ENCODE data around the gene PRKCE. TPM values are rescaled to one million over a fixed set of nuclear protein-coding genes. Genes with fewer than 3 reads are reported as not detected.

The PRKCE gene
- total RNA-seq, 2 experiments from 2014 or later: 17.0 to 42.1 TPM

GRCh38 chr2:46067062-46067461 lies 415.6 kb downstream of the PRKCE start:
- POLR2A ChIA-PET: no interaction called here
- H3K4me1 ChIP-seq (ENCODE audit: insufficient read depth, low read length, poor library complexity, severe bottlenecking): no peaks in the 10 kb centered on the region
- no peak for TF ChIP-seq EZH2phosphoT487 (IDR thresholded peaks at IDR 0.05; ENCODE audit: borderline replicate concordance, low read depth, low read length)
- TF ChIP-seq CTCF (conservative IDR thresholded peaks at IDR 0.05; ENCODE audit: low read length): no peak
- no peaks in the 10 kb centered on the region for H3K9me3 ChIP-seq (ENCODE audit: low read length)
- DNase-seq (ENCODE audit: low spot score): no peak
- H3K36me3 ChIP-seq (ENCODE audit: insufficient read depth, low read length): no peaks in the 10 kb centered on the region
- intact Hi-C loops (cut with micrococcal nuclease; ENCODE audit: unreplicated experiment): loop anchor here (5.0 to 10.0 kb wide), 2 partner anchors 298 to 430 kb away; no protein-coding TSS in a partner anchor
- no peak overlapping the region for H3K4me3 ChIP-seq (ENCODE audit: low read depth, low read length, poor library complexity, severe bottlenecking)
- no peaks in the 10 kb centered on the region for H3K79me2 ChIP-seq (ENCODE audit: insufficient read depth, low read depth, low read length)
- CTCF ChIA-PET (ENCODE audit: unreplicated experiment): no interaction called here
- no peak overlapping the region for H2AFZ ChIP-seq (ENCODE audit: low read length)
- no peaks in the 10 kb centered on the region for H3K9me2 ChIP-seq (ENCODE audit: insufficient read depth, low read length)
- no peak overlapping the region for H3K4me2 ChIP-seq (ENCODE audit: low read length)
- H3K27ac ChIP-seq (ENCODE audit: low read depth, low read length, poor library complexity, severe bottlenecking): no peak overlapping the region
- no TSS peak for BruUV-seq (replicated peaks)
- no peaks in the 10 kb centered on the region for H4K20me1 ChIP-seq (ENCODE audit: insufficient read depth, low read length)

- Histone ChIP-seq H3K4me2 (ENCODE audit: low read length) (no peak overlapping the region), H3K36me3 (ENCODE audit: insufficient read depth, low read length) (no peaks in the 10 kb centered on the region), H3K79me2 (ENCODE audit: insufficient read depth, low read depth, low read length) (no peaks in the 10 kb centered on the region), H3K27ac (ENCODE audit: low read depth, low read length, poor library complexity, severe bottlenecking) (no peak overlapping the region), H3K4me1 (ENCODE audit: insufficient read depth, low read length, poor library complexity, severe bottlenecking) (no peaks in the 10 kb centered on the region), H3K9me3 (ENCODE audit: low read length) (no peaks in the 10 kb centered on the region), H3K4me3 (ENCODE audit: low read depth, low read length, poor library complexity, severe bottlenecking) (no peak overlapping the region), H3K9me2 (ENCODE audit: insufficient read depth, low read length) (no peaks in the 10 kb centered on the region), H4K20me1 (ENCODE audit: insufficient read depth, low read length) (no peaks in the 10 kb centered on the region), H2AFZ (ENCODE audit: low read length) (no peak overlapping the region)
- CTCF ChIA-PET (ENCODE audit: unreplicated experiment): no interaction called here
- POLR2A ChIA-PET: no interaction called here
- intact Hi-C loops (cut with micrococcal nuclease; ENCODE audit: unreplicated experiment): loop anchor here (5.0 to 10.0 kb wide), 2 partner anchors 297 to 430 kb away; no protein-coding TSS in a partner anchor
- BruUV-seq (replicated peaks): no TSS peak
- TF ChIP-seq EZH2phosphoT487 (IDR thresholded peaks at IDR 0.05; ENCODE audit: borderline replicate concordance, low read depth, low read length): no peak
- TF ChIP-seq CTCF (conservative IDR thresholded peaks at IDR 0.05; ENCODE audit: low read length): no peak
- no peak for DNase-seq (ENCODE audit: low spot score)
These were observed 416.2 kb downstream of the PRKCE start for GRCh38 chr2:46067501-46068305.

GRCh38 chr2:46068636-46069035 lies 417.2 kb downstream of the PRKCE start:
- BruUV-seq (replicated peaks): no TSS peak
- Histone ChIP-seq H4K20me1 (ENCODE audit: insufficient read depth, low read length) (no peaks in the 10 kb centered on the region), H3K4me1 (ENCODE audit: insufficient read depth, low read length, poor library complexity, severe bottlenecking) (no peaks in the 10 kb centered on the region), H3K27ac (ENCODE audit: low read depth, low read length, poor library complexity, severe bottlenecking) (no peak overlapping the region), H2AFZ (ENCODE audit: low read length) (no peak overlapping the region), H3K36me3 (ENCODE audit: insufficient read depth, low read length) (no peaks in the 10 kb centered on the region), H3K9me3 (ENCODE audit: low read length) (no peaks in the 10 kb centered on the region), H3K9me2 (ENCODE audit: insufficient read depth, low read length) (no peaks in the 10 kb centered on the region), H3K4me2 (ENCODE audit: low read length) (no peak overlapping the region), H3K79me2 (ENCODE audit: insufficient read depth, low read depth, low read length) (no peaks in the 10 kb centered on the region), H3K4me3 (ENCODE audit: low read depth, low read length, poor library complexity, severe bottlenecking) (no peak overlapping the region)
- DNase-seq (ENCODE audit: low spot score): no peak
- ChIA-PET CTCF (ENCODE audit: unreplicated experiment) (no interaction called here), POLR2A (no interaction called here)
- intact Hi-C loops (cut with micrococcal nuclease; ENCODE audit: unreplicated experiment): loop anchor here (5.0 to 10.0 kb wide), 2 partner anchors 296 to 431 kb away; no protein-coding TSS in a partner anchor
- TF ChIP-seq EZH2phosphoT487 (IDR thresholded peaks at IDR 0.05; ENCODE audit: borderline replicate concordance, low read depth, low read length) (no peak), CTCF (conservative IDR thresholded peaks at IDR 0.05; ENCODE audit: low read length) (no peak)

Data from OCI-LY7 (cell line).